Activated T-cell treated with anti-CD3 and anti-CD28 coated beads, Interleukin-2, amount 50 U/mL, for 1 hour (primary cell): ENCODE results near the gene HDGF.

Experiments used
- DNase-seq: peaks from one replicate; pipeline ENCODE4 v3.0.0-alpha.2; 2020

The HDGF gene

DNA sequence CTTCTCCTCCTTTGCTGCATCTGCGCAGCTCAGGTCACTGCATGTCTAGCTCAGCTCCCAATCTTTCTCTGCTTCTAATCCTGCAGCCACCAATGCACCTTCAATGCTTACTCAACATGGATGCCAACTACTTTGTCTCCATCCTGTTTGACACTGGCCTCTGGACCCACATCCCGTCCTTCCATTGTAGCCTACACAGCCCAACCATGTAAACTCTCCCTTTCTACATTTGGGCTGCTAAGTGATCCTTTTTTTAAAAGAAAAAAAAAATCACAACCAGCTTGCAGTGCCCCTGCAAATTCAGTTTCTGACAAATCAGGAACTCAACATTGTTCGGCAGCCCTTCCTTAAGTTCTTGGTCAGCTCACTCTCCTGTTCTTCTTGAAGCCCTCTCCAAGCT, 36.6 kb downstream of the HDGF start:
- DNase-seq = no peak

DNA sequence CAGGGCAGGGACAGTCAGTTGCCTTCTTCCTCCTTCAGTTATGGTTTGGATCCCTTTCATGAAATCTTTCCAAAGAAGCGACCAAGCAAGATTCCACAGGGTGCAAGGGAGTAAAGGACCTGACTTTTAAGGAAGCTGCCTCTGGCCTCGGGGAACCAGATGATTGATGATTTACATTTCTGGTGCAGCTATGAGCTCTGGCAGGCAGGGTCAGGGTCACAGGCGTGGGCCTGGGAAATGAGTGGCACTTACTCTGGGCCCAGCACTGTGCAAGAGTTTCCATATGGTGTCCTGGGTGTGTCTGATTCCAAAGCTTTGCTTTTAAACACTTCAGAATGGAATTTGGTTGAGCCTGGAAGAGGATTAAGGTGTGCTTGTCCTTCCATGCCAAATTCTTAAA, 38.8 kb downstream of the HDGF start:
- DNase-seq = no peak

GRCh38 chr1:156711011-156711817, 40.3 kb downstream of the HDGF start:
- DNase-seq = no peak

DNA sequence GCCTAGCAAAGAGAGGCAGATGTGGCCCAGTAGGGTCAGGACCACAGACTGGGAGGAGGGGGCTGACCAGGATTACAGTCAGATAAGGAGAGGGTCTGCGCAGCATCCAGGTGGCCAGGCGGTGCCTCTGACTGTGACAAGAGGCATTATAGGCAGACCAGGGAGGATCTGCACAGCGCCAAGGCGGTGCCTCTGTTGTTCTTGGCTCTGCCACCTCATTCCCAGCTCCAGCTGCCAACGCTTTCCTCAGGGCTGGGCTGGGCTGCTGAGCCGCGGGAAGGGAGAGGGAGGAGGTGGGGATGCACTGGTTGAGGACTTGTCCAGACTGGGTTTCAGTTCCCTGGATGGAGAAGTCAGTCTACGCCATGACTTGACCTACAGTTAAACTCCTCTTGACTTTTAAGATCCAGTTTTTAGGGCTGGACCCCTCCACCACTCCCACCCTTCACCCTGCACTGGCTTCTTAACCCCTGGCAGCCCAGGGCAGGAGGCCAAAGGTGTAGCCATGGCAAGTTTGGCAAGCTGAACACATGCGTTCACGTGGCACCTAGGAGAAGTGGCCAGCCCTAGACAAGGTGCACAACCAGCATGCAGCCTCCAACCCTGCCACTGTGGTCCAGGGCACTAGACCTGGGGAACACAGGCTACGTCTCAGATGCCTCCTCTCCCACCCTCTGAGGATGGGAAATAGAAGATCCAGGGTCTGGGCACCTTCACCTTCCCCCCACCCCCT, 41.6 kb downstream of the HDGF start:
- no peak for DNase-seq

DNA sequence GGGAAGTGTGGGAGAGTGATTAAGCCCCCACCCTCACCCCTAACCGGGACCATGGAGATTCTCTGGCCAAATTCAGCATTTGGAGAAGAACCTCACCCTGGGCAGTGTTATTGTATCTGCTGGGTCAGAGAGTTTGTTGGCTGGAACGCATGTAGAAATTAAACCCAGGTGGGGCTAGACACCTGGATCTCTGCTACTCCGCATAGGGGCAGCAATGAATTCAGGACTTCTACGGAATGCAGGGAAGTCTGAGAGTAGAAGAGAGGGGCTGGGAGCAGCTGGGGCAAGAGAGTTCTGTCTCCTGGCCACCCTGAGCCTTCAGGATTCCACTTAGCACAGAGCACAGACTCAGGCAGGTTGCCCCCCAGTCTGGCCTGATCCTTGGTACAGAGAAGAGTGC, 42.4 kb downstream of the HDGF start:
- no peak for DNase-seq

GRCh38 chr1:156708218-156708661, 43.2 kb downstream of the HDGF start:
- DNase-seq = no peak

DNA sequence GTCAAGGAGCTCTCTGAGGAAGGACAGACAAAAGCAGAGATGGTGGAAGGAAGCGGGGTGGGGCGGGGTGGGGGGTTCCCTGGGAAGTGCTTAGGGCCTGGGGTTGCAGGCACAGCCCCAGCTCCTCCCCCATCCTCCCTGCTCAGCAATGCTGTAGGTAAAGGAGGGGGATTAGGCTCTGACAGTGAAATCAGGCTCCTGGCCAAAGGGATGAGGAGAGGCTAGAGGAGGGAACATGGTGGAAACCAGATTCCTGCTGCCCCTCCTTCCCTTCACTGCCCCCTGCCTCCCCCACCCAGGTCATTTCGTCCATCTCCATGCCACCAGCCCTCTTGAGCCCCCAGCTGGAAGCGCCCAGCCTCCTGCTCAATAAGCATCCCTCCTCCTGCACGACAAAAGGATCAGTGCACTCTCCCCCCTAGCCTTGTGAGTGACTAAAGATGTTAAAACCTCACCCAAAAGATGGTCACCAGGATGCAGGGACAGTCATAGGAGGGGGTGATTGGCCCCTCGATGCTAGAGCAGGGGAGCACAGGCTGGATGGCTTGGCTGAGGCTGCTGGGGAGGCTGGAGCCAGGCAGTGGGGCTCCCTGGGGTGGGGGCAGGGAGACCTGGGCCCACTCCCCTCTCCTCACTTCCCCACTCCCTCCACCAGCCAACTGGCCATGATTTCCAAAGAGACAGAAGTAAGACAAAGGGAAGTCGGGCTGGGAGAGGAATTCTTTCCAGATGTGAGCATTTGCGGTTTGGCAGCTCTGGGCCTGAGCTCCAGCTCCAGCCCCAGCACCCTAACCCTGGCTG, 43.9 kb downstream of the HDGF start:
- DNase-seq = no peak

DNA sequence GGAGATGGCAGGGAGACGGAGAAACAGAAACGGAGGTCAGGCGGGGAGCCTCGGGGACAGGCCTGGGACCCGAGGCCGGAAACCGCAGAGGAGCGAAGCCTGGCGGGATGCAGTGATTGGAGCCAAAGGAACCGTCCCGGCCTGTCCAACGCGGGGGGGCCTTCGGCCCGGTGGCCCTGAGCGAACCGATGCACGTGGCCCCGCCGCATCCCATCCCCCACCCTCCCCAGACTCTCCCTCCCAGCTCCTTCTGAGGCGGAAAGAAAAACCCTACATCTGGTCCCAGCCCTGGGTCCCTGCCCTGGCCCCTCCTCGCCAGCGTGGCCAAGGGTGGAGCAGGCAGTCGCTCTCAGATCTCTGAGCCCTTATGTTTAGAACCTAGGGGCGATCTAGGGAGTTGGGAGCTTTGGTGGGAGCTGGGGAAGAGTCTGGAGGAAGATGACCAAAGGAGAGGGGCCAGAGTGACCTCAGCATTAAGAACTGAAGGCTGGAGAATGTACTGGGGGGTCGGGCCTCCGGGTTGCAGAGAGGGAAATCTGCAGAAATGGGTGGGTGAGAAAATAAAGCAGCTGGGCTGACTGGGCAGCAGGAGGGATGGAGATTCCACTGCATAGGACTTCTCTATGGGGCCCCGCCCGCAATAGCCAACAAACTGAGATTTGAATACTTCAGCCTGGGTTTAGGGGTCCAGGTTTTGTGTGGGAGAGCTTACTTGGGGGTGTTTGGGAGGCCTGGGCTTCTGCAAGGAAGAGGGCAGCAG, 44.6 kb downstream of the HDGF start:
- DNase-seq = peak; percentile 42

GRCh38 chr1:156705918-156706656, 45.4 kb downstream of the HDGF start:
- peak; percentile 79 for DNase-seq

GRCh38 chr1:156705321-156705917, 46.1 kb downstream of the HDGF start, which contains the start of gene CRABP2:
Gene CRABP2 (minus strand): TSS chr1:156705583. CDS start chr1:156705446, 137 bp downstream.
- peak; percentile 49 for DNase-seq

DNA sequence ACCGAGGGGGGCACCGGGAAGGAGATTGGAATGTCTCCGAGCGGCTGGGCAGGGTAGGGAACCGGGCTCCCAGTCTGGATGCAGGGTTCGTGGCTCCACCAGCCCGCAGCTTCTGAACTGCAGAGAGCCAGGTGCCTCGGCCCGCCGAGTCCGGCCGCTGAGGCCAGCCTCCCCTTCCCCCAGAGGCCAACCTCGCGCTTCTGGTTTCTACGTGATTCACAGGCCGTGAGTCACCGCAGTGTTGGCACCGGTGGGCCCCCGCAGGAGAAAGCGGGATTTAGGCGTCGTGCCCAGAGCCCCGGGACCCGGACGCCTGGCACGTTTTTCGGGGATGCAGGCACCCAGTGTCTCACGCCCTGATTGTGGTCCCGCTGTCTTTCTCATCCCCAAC, 46.5 kb downstream of the HDGF start:
- peak; percentile 49 for DNase-seq

DNA sequence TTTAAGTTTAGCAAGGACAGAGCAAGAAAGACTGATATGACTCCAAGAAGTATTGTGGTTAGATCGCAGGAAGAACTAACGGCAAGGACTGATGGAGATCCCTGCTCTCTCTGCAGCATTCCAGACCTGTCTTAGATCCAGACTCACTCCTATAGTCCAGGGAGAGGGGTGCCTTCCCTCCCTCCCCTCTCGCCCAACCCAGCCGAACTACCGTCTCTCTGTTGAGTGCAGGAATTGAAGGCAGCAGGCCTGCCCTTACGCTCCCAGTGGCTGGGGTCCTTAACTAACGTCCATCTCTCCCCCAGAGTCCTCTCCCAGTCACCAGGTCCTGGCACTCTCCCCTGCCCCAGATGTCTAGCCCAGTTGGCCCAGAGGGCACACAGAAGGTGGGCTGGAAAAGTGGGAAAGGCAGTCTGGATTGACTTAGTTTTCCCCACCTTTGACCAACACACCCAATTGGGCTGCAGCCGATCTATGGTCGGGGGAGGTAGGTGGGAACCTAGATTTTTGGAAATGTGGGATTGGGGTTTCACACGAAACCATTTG, 47.2 kb downstream of the HDGF start:
- DNase-seq = no peak

DNA sequence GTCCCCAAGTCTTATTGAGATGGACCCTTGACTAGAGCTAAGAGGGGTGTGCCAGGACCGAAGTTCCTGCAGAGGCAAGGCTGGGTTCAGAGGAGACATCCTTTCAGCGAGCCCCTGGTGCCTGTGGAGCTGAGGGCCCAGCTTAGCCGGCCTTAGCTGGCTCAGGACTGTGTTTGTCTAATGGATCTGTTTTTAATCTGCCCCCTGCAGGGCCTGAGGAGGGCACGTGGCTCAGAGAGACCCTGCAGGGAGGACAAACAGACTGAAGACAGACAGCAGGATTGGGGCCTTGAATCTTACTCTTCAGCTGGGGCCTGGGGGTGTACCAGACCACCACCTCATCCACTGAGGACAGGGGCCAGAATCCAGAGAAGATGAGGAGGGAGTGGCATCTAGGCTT, 47.7 kb downstream of the HDGF start:
- no peak for DNase-seq

- no peak for DNase-seq
These were observed 48.1 kb downstream of the HDGF start for GRCh38 chr1:156703336-156703735.

- no peak for DNase-seq
These were observed 50.5 kb downstream of the HDGF start for GRCh38 chr1:156700736-156701531.

GRCh38 chr1:156698995-156699394, 52.5 kb downstream of the HDGF start:
- DNase-seq = no peak

GRCh38 chr1:156697481-156697880, 54.0 kb downstream of the HDGF start:
- DNase-seq = no peak

DNA sequence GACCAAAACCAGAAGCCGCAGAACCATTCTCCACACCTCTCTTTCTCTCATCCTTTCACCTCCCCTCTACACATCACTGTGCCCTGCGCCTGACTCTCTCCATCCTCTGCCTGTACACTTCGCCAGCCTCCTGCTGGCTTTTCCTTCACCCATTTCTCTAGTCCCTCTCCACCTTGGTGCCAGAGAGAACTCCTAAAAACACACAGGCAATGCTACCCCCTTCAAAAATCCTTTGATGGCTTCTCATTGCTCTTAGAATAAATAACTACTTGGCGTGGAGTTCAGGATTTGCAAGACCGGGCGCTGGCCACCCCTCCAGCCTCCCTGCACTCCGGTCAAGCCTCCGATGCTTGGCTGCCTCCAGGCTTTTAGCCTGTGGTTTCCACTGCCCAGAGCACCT, 54.7 kb downstream of the HDGF start:
- no peak for DNase-seq

GRCh38 chr1:156694690-156694962, 56.8 kb downstream of the HDGF start:
- DNase-seq = no peak

DNA sequence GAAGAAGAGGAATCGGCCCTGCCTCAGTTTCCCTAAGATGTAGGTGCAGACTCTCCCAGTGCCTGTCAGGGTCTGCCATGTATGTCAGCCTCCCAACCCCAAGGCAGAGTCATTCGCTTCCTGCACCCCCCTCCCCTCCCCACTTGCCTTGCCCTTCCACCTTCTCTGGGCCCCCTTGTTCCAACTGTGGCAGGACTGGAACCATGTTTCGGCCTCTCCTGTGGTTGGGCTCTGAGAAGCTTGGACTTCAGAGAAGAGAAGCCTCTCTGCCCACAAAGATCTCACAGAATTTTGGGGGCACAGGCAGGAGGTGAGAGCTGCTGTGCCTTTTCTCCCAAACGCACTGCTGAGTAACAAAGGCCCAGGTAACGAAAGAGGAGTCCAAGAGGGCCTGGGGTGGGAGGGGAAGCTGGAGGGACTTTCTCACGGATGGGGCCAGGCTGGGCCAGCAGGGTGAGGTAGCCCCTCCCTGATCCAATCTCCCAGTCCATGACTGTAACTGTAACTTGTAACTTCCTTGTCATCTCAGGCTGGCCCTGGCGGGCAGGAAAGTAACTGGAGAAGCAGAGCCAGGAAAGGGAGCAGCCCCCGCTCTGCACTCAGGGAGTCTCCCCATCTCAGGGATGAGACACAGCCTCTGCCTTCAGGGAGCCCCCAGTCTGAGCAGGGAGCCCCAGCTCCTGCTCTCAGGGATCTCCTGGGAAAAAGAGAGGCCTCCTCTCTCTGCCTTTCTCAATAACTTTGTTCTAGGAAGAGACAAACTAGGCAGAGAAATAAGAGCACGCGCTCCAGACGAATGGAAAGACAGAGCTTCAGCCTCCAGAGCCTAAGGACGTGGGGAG, 57.4 kb downstream of the HDGF start:
- no peak for DNase-seq
